ENCODE results near the gene KRTAP5-10. TPM values are rescaled to one million over a fixed set of nuclear protein-coding genes. Genes with fewer than 3 reads are reported as not detected.

Gene KRTAP5-10
- total RNA-seq, 1 experiment from 2014 or later: 0.20 TPM

DNA sequence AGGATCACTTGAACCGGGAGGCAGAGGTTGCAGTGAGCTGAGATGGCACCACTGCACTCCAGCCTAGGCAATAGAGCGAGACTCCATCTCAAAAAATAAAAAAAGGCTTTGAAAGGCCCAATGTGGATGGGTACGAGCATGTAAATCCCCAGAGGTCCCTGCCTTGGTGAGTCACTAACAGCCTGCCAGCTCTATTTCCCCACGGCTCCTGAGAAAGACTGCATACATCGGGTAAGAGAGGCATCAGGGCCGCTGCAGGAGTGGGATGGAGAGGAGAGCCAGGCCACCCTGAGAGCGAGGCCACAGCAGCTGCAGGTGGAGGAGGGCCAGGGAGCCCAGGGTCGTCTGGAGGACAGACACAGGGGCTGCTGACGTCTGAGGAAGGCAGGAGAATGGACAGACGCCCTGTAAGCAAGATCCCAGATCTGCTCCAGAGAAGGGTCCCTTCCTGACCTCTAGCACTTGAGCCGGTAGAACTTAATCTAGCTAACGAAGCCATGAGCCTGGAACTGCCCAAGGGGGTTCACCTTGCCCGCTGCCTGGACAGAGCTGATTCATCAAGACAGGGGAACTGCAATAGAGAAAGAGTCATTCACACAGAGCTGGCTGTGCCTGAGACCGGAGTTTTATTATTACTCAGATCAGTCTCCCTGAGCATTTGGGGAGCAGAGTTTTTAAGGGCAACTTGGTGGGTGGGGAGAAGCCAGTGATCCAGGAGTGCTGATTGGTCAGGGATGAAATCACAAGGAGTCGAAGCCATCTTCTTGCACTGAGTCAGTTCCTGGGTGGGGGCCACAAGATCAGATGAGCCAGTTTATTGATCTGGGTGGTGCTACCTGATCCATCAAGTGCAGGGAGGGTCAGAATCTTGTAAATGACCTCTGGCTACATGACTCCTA is 22.2 kb upstream of the KRTAP5-10 start:
- Histone ChIP-seq H3K4me3 (replicated peaks in 1 of 2; ENCODE audit: low read depth in 1 of 2, low read length in 2 of 2) (no peak overlapping the region), H3K9ac (ENCODE audit: low read length) (no peak overlapping the region), H3K79me2 (ENCODE audit: insufficient read depth, low read length) (no peaks in the 10 kb centered on the region), H3K27me3 (ENCODE audit: insufficient read depth, low read length) (peaks cover 5% of the 10 kb centered on the region; the same call in 1 of the 2 replicates), H3K9me2 (ENCODE audit: insufficient read depth) (no peaks in the 10 kb centered on the region), H3K36me3 (ENCODE audit: control insufficient read depth in 1 of 2, insufficient read depth in 2 of 2, low read length in 2 of 2) (no peaks in the 10 kb centered on the region), H3K4me2 (ENCODE audit: low read length) (peak overlapping the region; percentile 19; the same call in 1 of the 2 replicates), H3K27ac (ENCODE audit: low read depth, low read length) (no peak overlapping the region), H3K4me1 (ENCODE audit: control insufficient read depth in 1 of 2, insufficient read depth in 2 of 2, low read length in 2 of 2) (peaks cover 0 to 11% of the 10 kb centered on the region in 2 experiments; a peak in 2 of 4 replicates), H3K9me3 (ENCODE audit: control insufficient read depth in 1 of 2, insufficient read depth in 1 of 2, low read depth in 1 of 2, low read length in 2 of 2) (no peaks in the 10 kb centered on the region), H2AFZ (ENCODE audit: low read depth, low read length, poor library complexity, severe bottlenecking) (no peak overlapping the region), H4K20me1 (ENCODE audit: insufficient read depth) (no peaks in the 10 kb centered on the region)
- ChIA-PET POLR2A (no interaction called here), CTCF (no interaction called here), RAD21 (ENCODE audit: low non-redundant PET in 1 of 2, low total read pairs in 2 of 2, uncharacterized antibody in 2 of 2, unreplicated experiment in 2 of 2) (no interaction called here)
- TF ChIP-seq FOSL1 (IDR thresholded peaks at IDR 0.05; ENCODE audit: low read depth): peak; percentile 28; the same call in 1 of the 2 replicates
- TF ChIP-seq, protein P1, sequence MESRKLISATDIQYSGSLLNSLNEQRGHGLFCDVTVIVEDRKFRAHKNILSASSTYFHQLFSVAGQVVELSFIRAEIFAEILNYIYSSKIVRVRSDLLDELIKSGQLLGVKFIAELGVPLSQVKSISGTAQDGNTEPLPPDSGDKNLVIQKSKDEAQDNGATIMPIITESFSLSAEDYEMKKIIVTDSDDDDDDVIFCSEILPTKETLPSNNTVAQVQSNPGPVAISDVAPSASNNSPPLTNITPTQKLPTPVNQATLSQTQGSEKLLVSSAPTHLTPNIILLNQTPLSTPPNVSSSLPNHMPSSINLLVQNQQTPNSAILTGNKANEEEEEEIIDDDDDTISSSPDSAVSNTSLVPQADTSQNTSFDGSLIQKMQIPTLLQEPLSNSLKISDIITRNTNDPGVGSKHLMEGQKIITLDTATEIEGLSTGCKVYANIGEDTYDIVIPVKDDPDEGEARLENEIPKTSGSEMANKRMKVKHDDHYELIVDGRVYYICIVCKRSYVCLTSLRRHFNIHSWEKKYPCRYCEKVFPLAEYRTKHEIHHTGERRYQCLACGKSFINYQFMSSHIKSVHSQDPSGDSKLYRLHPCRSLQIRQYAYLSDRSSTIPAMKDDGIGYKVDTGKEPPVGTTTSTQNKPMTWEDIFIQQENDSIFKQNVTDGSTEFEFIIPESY (IDR thresholded peaks at IDR 0.05; ENCODE audit: extremely low read depth, insufficient replicate concordance, low read length): no peak
- no peak for TF ChIP-seq EGR1 (IDR thresholded peaks at IDR 0.05; ENCODE audit: low read depth)
- no peak for TF ChIP-seq SIN3A (IDR thresholded peaks at IDR 0.05; ENCODE audit: low read depth)
- TF ChIP-seq JUND (IDR thresholded peaks at IDR 0.05): peak; percentile 26; the same call in 1 of the 2 replicates
- no peak for ATAC-seq
- BruUV-seq (replicated peaks): no TSS peak
- intact Hi-C loops (cut with micrococcal nuclease): no loop called here
- DNase-seq (ENCODE audit: low read depth, low spot score): no peak

DNA sequence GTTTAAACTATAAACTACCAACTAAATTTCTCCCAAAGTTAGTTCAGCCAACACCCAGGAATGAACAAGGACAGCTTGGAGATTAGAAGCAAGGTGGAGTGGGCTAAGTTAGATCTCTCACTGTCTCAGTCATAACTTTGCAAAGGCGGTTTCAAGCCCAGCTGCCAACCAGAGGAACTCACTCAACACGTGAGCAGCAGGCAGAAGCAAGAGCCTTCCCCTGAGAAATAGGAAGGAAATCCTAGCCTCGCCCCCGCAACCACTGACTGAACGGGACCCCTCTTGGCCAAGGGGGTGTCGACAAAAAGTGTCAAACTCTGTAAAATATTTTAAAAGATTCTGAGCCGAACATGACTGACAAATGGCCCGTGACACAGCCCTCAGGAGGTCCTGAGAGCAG is 21.5 kb upstream of the KRTAP5-10 start:
- DNase-seq (ENCODE audit: low read depth, low spot score): no peak
- peaks cover 0 to 11% of the 10 kb centered on the region in 2 experiments; a peak in 2 of 4 replicates for H3K4me1 ChIP-seq (ENCODE audit: control insufficient read depth in 1 of 2, insufficient read depth in 2 of 2, low read length in 2 of 2)
- RAD21 ChIA-PET (ENCODE audit: low non-redundant PET in 1 of 2, low total read pairs in 2 of 2, uncharacterized antibody in 2 of 2, unreplicated experiment in 2 of 2): no interaction called here

More for the DNA sequence above, 21.5 kb upstream of the KRTAP5-10 start:
- Histone ChIP-seq H3K27me3 (ENCODE audit: insufficient read depth, low read length) (peaks cover 5% of the 10 kb centered on the region; the same call in 1 of the 2 replicates), H3K9me2 (ENCODE audit: insufficient read depth) (no peaks in the 10 kb centered on the region), H3K9me3 (ENCODE audit: control insufficient read depth in 1 of 2, insufficient read depth in 1 of 2, low read depth in 1 of 2, low read length in 2 of 2) (no peaks in the 10 kb centered on the region), H3K4me3 (replicated peaks in 1 of 2; ENCODE audit: low read depth in 1 of 2, low read length in 2 of 2) (no peak overlapping the region), H3K79me2 (ENCODE audit: insufficient read depth, low read length) (no peaks in the 10 kb centered on the region), H3K27ac (ENCODE audit: low read depth, low read length) (no peak overlapping the region), H3K4me2 (ENCODE audit: low read length) (peak overlapping the region; percentile 19; the same call in 1 of the 2 replicates), H3K9ac (ENCODE audit: low read length) (no peak overlapping the region), H2AFZ (ENCODE audit: low read depth, low read length, poor library complexity, severe bottlenecking) (no peak overlapping the region), H4K20me1 (ENCODE audit: insufficient read depth) (no peaks in the 10 kb centered on the region), H3K36me3 (ENCODE audit: control insufficient read depth in 1 of 2, insufficient read depth in 2 of 2, low read length in 2 of 2) (no peaks in the 10 kb centered on the region)
- BruUV-seq (replicated peaks): no TSS peak
- no peak for ATAC-seq
- ChIA-PET POLR2A (no interaction called here), CTCF (no interaction called here)
- intact Hi-C loops (cut with micrococcal nuclease): no loop called here
- TF ChIP-seq JUND (IDR thresholded peaks at IDR 0.05) (no peak), POLR2AphosphoS5 (IDR thresholded peaks at IDR 0.05; ENCODE audit: low read depth, low read length) (no peak), YY1 (IDR thresholded peaks at IDR 0.05; ENCODE audit: extremely low read depth, insufficient replicate concordance, low read depth, low read length) (no peak), EGR1 (IDR thresholded peaks at IDR 0.05; ENCODE audit: low read depth) (no peak), TCF7L2 (IDR thresholded peaks at IDR 0.05; ENCODE audit: borderline replicate concordance, extremely low read depth, insufficient read depth, insufficient read length) (no peak), CEBPB (IDR thresholded peaks at IDR 0.05; ENCODE audit: low read depth) (no peak), CBX3 (IDR thresholded peaks at IDR 0.05; ENCODE audit: low read depth) (no peak)
- TF ChIP-seq, protein P1 (IDR thresholded peaks at IDR 0.05; ENCODE audit: extremely low read depth, insufficient replicate concordance, low read length): no peak
- TF ChIP-seq, protein P2, sequence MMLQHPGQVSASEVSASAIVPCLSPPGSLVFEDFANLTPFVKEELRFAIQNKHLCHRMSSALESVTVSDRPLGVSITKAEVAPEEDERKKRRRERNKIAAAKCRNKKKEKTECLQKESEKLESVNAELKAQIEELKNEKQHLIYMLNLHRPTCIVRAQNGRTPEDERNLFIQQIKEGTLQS (IDR thresholded peaks at IDR 0.05): no peak

All from HCT116 (cell line).